ENCODE data around the gene ZNRF4.

DNA sequence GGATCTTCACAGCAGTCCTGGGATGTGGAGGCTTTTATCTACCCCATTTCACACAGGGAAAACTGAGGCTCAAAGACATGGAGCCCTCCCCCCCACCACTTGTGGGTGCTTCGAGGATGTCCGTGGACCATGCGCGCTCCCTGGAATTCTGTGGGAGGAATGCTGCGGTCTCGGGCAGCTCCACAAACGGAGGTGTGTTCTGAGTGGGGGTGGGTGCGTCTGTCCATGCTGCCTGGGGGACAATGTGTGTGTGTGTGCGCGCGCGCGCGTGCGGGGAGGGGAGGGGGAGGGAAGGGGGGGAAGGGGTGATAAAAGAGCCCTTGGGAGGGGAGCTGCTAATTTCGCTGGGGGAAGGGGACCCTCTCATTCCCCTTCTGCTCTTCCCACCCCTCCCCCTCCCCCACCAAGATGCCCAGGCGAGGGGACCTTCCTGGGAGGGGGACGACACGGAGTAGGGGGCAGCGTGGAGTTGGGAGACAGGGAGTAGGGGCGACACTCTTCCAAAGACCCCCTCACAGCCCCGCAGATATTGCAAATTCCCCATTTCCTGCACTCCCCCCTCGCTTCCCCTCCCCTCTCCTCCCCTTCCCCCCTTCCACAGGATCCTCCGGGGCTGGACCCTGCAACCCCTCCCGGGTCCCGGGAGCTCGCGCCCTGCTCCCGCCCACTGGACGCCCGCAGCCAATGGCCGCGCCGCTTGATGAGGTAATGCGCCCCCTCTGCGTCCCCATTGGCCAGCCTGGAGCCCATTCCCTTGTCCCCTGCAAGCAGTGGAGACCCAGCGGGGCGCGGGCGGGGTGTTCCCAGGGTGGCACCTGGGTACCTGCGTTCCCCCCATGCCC, 18.9 kb upstream of the ZNRF4 start:
- TF ChIP-seq, protein P1, sequence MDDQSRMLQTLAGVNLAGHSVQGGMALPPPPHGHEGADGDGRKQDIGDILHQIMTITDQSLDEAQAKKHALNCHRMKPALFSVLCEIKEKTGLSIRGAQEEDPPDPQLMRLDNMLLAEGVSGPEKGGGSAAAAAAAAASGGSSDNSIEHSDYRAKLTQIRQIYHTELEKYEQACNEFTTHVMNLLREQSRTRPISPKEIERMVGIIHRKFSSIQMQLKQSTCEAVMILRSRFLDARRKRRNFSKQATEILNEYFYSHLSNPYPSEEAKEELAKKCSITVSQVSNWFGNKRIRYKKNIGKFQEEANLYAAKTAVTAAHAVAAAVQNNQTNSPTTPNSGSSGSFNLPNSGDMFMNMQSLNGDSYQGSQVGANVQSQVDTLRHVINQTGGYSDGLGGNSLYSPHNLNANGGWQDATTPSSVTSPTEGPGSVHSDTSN (CRISPR knock-in tag; IDR thresholded peaks at IDR 0.05), result no peak
- TF ChIP-seq ZNF670 (tag by site-specific recombination; IDR thresholded peaks at IDR 0.05; ENCODE audit: low read depth), result no peak
- no peak for TF ChIP-seq PRDM1 (tag by site-specific recombination; IDR thresholded peaks at IDR 0.05)
- TF ChIP-seq ZFP41 (tag by site-specific recombination; IDR thresholded peaks at IDR 0.05; ENCODE audit: borderline replicate concordance), result no peak
- no peak for TF ChIP-seq ZNF146 (tag by site-specific recombination; IDR thresholded peaks at IDR 0.05)
- no peak for TF ChIP-seq ZNF629 (tag by site-specific recombination; IDR thresholded peaks at IDR 0.05)
- TF ChIP-seq, protein P2, sequence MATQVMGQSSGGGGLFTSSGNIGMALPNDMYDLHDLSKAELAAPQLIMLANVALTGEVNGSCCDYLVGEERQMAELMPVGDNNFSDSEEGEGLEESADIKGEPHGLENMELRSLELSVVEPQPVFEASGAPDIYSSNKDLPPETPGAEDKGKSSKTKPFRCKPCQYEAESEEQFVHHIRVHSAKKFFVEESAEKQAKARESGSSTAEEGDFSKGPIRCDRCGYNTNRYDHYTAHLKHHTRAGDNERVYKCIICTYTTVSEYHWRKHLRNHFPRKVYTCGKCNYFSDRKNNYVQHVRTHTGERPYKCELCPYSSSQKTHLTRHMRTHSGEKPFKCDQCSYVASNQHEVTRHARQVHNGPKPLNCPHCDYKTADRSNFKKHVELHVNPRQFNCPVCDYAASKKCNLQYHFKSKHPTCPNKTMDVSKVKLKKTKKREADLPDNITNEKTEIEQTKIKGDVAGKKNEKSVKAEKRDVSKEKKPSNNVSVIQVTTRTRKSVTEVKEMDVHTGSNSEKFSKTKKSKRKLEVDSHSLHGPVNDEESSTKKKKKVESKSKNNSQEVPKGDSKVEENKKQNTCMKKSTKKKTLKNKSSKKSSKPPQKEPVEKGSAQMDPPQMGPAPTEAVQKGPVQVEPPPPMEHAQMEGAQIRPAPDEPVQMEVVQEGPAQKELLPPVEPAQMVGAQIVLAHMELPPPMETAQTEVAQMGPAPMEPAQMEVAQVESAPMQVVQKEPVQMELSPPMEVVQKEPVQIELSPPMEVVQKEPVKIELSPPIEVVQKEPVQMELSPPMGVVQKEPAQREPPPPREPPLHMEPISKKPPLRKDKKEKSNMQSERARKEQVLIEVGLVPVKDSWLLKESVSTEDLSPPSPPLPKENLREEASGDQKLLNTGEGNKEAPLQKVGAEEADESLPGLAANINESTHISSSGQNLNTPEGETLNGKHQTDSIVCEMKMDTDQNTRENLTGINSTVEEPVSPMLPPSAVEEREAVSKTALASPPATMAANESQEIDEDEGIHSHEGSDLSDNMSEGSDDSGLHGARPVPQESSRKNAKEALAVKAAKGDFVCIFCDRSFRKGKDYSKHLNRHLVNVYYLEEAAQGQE (tag by site-specific recombination; IDR thresholded peaks at IDR 0.05), result no peak
- TF ChIP-seq ZNF555 (tag by site-specific recombination; conservative IDR thresholded peaks at IDR 0.05), result no peak
- TF ChIP-seq YY2 (tag by site-specific recombination; IDR thresholded peaks at IDR 0.05), result no peak
- TF ChIP-seq, protein P3, sequence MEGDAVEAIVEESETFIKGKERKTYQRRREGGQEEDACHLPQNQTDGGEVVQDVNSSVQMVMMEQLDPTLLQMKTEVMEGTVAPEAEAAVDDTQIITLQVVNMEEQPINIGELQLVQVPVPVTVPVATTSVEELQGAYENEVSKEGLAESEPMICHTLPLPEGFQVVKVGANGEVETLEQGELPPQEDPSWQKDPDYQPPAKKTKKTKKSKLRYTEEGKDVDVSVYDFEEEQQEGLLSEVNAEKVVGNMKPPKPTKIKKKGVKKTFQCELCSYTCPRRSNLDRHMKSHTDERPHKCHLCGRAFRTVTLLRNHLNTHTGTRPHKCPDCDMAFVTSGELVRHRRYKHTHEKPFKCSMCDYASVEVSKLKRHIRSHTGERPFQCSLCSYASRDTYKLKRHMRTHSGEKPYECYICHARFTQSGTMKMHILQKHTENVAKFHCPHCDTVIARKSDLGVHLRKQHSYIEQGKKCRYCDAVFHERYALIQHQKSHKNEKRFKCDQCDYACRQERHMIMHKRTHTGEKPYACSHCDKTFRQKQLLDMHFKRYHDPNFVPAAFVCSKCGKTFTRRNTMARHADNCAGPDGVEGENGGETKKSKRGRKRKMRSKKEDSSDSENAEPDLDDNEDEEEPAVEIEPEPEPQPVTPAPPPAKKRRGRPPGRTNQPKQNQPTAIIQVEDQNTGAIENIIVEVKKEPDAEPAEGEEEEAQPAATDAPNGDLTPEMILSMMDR (tag by site-specific recombination; IDR thresholded peaks at IDR 0.05), result no peak

All from HEK293 (cell line).